Neural cell (in vitro differentiated cells): ENCODE measurements around the gene ZNF283.

ENCODE experiments used
- CTCF ChIP-seq: fragments of 450-650 bp; IDR thresholded peaks from 2 replicates; pipeline ENCODE4 v1.5.1; 2014; ENCODE audit warnings: antibody characterized with exemption, mild to moderate bottlenecking, moderate library complexity; ENCODE audit not compliant: poor library complexity, severe bottlenecking
- EP300 ChIP-seq: fragments of 450-650 bp; conservative IDR thresholded peaks from 2 replicates; pipeline ENCODE4 v1.6.1; 2014; ENCODE audit warnings: antibody characterized with exemption, mild to moderate bottlenecking, moderate library complexity; ENCODE audit not compliant: poor library complexity, severe bottlenecking
- MXI1 ChIP-seq: fragments of 450-650 bp; conservative IDR thresholded peaks from 2 replicates; pipeline ENCODE4 v1.6.1; 2014; ENCODE audit warnings: antibody characterized with exemption, mild to moderate bottlenecking; ENCODE audit not compliant: poor library complexity, severe bottlenecking

GRCh38 chr19:43895727-43896308 is 68.7 kb downstream of the ZNF283 start:
- TF ChIP-seq CTCF (no peak), MXI1 (no peak), EP300 (no peak)
